GM18907 (cell line): ENCODE measurements around the gene TOM1L1.

Experiments used
- ATAC-seq: cut with Tn5 transposase; IDR thresholded peaks from one replicate; pipeline ENCODE4 v1.9.1; 2021; ENCODE audit warnings: mild to moderate bottlenecking, moderate library complexity; ENCODE audit not compliant: unreplicated experiment

TOM1L1 gene

GRCh38 chr17:54985476-54985875 is 84.8 kb downstream of the TOM1L1 start:
- ATAC-seq: no peak

DNA sequence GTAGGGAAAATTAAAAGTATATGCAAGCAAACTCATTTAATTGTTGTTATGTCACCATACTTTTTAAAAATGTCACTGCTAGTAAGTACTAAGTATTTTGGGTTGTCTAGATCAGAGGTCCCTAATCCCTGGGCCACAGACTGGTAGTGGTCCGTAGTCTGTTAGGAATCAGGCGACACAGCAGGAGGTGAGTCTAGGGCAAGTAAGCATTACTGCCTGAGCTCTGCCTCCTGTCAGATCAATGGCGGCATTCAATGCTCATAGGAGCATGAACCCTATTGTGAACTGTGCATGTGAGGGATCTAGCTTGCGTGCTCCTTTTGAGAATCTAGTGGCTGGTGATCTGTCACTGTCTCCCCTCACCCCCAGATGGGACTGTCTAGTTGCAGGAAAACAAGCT is 89.5 kb downstream of the TOM1L1 start:
- ATAC-seq: no peak

- ATAC-seq: no peak
Measured at GRCh38 chr17:54991567-54991966, 90.9 kb downstream of the TOM1L1 start.

- peak; percentile 76 for ATAC-seq
Measured at GRCh38 chr17:54992797-54993639, 92.4 kb downstream of the TOM1L1 start.

DNA sequence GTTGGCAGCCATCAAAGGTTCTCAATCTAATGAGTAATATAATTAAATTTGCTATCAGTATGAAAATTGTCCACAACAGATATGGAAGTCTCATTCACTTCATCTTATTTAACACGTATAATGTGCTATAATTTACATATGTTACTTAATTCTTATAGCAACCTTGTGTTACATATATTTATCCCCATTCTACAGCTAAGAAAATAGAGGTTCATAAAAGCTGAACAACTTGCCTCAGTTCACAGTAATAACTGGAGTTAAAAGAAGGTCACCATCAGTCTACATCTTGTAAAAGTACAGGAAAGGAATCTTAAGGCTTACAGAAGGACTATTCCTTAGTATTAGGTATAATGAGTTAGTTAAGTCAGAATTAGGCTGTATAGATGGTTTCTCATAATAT is 95.8 kb downstream of the TOM1L1 start:
- no peak for ATAC-seq

DNA sequence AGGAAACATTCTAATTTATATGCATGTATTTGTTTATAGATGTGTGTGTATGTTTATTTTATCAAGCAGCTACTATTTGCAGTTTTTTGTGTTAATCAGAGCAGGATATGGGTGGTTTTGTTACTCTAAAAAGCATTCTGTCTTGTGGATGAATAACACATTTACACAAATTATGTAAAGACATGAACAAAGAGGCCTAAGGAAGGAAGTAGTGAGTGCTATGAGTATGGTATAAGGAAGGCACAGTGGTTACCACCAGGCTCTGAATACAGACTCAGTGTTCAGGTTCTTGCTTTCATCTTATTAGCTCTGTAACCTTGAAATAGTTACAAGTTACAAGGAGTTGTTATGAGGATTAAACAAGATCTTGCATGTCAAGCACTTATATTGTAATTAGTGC is 101.8 kb downstream of the TOM1L1 start:
- no peak for ATAC-seq

DNA sequence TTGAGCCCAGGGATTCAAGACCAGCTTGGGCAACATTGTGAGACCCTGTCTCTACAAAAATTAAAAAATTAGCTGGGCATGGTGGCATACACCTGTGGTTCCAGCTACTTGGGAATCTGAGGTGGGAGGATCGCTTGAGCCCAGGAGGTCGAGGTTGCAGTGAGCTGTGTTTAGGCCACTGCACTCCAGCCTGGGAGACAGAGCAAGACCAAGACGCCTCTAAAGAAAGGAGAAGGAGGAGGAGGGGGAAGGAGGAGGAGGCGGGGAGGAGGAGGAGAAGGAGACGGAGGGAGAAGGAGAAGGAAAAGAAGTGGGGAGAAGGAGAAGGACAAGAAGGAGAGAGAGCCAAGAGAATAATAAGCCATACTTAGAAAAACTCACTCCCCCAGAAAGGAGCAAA is 103.8 kb downstream of the TOM1L1 start:
- ATAC-seq: no peak

- peak; percentile 61 for ATAC-seq
Measured at GRCh38 chr17:55005520-55005919, 104.9 kb downstream of the TOM1L1 start.
